Measurements from ENCODE around the gene ARHGAP40. TPM values are rescaled to one million over a fixed set of nuclear protein-coding genes. Genes with fewer than 3 reads are reported as not detected.

ARHGAP40 gene
- total RNA-seq, 1 donor from 2014 or later = 0.64 TPM

DNA sequence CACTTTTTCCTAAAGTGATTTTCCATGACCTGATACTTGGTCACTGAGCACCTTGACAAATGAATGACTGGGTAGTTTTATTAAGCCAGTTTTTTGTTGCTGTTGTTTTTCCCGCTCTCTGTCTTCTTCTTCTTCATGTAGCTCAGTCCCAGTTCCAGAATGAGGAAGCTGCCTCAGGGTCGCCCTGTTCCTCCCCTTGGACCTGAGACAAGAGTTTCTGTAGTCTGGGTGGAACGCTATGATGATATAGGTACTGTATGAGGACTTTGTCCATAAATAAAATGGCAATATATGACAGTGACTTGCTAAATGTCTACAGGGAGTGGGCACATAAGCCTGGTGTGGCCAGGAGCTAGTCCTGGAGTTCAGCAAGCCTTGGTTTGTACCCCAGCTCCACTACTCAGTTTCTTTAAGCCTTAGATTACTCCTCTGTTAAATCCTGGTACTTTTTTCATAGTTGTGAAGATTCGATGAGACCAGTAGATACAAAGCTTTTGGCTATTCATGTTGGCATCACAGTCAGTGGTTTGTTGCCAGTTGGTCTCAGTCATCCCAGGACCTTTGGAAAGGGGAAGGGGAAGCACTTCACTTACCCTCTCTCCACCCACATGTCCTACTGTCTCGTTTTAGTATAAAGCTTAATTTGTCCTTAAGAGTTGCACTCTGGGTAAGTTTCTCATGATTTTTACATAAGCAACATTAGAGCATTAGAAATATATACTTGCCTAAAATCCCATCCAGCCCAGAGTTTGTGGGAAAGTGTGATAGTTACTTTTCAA, 31.7 kb upstream of the ARHGAP40 start:
- H3K27ac Mint-ChIP-seq (ENCODE audit: unreplicated experiment) = no peak overlapping the region
- DNase-seq (ENCODE audit: low spot score) = no peak
- TF ChIP-seq, protein P1, sequence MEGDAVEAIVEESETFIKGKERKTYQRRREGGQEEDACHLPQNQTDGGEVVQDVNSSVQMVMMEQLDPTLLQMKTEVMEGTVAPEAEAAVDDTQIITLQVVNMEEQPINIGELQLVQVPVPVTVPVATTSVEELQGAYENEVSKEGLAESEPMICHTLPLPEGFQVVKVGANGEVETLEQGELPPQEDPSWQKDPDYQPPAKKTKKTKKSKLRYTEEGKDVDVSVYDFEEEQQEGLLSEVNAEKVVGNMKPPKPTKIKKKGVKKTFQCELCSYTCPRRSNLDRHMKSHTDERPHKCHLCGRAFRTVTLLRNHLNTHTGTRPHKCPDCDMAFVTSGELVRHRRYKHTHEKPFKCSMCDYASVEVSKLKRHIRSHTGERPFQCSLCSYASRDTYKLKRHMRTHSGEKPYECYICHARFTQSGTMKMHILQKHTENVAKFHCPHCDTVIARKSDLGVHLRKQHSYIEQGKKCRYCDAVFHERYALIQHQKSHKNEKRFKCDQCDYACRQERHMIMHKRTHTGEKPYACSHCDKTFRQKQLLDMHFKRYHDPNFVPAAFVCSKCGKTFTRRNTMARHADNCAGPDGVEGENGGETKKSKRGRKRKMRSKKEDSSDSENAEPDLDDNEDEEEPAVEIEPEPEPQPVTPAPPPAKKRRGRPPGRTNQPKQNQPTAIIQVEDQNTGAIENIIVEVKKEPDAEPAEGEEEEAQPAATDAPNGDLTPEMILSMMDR (IDR thresholded peaks at IDR 0.05; ENCODE audit: unreplicated experiment) = no peak
- no peaks in the 10 kb centered on the region for H3K9me3 Mint-ChIP-seq (ENCODE audit: unreplicated experiment)
- H3K4me1 Mint-ChIP-seq (ENCODE audit: unreplicated experiment) = no peaks in the 10 kb centered on the region
- H3K36me3 Mint-ChIP-seq (ENCODE audit: low read depth, unreplicated experiment) = peaks cover 4% of the 10 kb centered on the region
- H3K27me3 Mint-ChIP-seq (ENCODE audit: unreplicated experiment) = no peaks in the 10 kb centered on the region
- no peak overlapping the region for H3K4me3 Mint-ChIP-seq (ENCODE audit: unreplicated experiment)

DNA sequence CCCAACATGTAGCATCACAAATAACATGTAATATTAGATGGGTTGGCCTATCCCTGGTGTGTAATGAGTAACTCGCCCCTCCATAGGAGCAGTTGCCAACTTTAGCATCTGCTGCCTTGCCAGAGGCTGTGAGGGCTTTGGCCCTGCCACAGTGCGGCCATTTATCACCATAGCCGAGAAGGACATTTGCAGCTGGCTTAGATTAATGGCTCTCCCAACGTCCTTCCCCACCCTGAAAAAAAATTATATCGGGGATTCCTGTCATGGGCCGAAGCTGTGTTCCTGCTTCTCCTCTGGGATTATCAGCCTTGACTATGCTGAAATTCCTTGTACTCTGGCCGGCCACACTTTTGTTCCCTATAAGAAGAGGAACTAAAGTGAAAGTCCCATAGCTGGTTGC, 28.2 kb upstream of the ARHGAP40 start:
- H3K27me3 Mint-ChIP-seq (ENCODE audit: unreplicated experiment) = no peaks in the 10 kb centered on the region
- H3K36me3 Mint-ChIP-seq (ENCODE audit: low read depth, unreplicated experiment) = peaks cover 4% of the 10 kb centered on the region
- TF ChIP-seq, protein P1 (IDR thresholded peaks at IDR 0.05; ENCODE audit: unreplicated experiment) = no peak
- H3K4me3 Mint-ChIP-seq (ENCODE audit: unreplicated experiment) = no peak overlapping the region
- no peak for DNase-seq (ENCODE audit: low spot score)
- no peak overlapping the region for H3K27ac Mint-ChIP-seq (ENCODE audit: unreplicated experiment)
- no peaks in the 10 kb centered on the region for H3K4me1 Mint-ChIP-seq (ENCODE audit: unreplicated experiment)
- H3K9me3 Mint-ChIP-seq (ENCODE audit: unreplicated experiment) = no peaks in the 10 kb centered on the region

DNA sequence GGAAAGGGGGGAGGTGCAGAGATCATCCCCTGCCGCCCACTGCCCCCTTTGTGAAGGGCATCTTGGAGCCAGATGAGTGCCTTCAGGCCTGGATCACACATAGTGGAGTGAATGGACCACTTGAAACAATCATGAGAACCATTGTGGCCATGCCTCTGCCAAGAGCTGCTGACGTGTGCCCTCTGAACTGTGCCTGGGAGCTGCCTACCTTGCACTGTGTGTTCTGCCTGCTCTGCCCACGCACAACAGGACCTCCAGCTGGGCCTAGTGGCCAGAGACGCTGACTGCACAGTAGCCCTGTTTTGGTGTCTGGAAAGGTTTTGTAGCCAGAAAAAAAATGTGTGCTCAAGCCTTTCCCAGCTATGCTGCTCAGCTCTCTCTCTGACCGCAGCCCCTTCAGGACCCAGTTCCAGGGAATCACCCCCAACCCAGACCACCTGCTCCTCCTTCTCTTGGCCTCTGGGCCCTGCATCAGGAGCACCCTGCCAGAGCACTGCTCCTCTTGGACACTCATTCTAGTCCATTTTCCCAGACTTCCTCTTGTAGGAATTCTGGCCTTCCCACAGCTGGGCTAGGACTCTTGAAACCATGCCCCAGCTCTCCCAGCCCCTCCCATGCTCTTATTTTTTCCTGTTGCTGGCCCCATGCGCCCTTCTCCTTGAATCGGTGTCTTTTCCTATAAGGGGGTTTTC, 22.2 kb upstream of the ARHGAP40 start:
- H3K27me3 Mint-ChIP-seq (ENCODE audit: unreplicated experiment) = peaks cover 1% of the 10 kb centered on the region
- TF ChIP-seq, protein P1 (IDR thresholded peaks at IDR 0.05; ENCODE audit: unreplicated experiment) = no peak
- no peak overlapping the region for H3K4me3 Mint-ChIP-seq (ENCODE audit: unreplicated experiment)
- H3K4me1 Mint-ChIP-seq (ENCODE audit: unreplicated experiment) = peaks cover 10% of the 10 kb centered on the region
- H3K27ac Mint-ChIP-seq (ENCODE audit: unreplicated experiment) = no peak overlapping the region
- H3K36me3 Mint-ChIP-seq (ENCODE audit: low read depth, unreplicated experiment) = no peaks in the 10 kb centered on the region
- no peaks in the 10 kb centered on the region for H3K9me3 Mint-ChIP-seq (ENCODE audit: unreplicated experiment)
- DNase-seq (ENCODE audit: low spot score) = no peak

DNA sequence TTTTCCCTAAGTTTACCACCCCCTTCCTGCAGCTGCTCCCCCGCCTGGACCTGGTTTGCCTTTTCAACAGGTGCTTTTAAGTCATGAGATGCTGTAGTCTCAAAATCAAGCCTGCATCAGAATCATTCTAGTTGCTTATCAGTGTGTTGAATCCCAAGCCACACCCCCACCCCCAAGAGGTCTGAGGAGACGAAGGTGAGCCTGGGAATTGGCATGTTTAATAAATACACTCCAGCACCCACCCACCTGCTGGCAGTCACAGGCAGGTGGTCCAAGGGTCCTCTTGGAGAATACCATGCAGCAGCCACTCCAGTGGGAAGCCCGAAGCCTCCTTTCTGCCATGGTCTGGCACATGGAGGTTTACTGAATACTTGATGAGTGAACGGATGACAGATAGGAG, 21.7 kb upstream of the ARHGAP40 start:
- TF ChIP-seq, protein P1 (IDR thresholded peaks at IDR 0.05; ENCODE audit: unreplicated experiment) = no peak
- Mint-ChIP-seq H3K9me3 (ENCODE audit: unreplicated experiment) (no peaks in the 10 kb centered on the region), H3K4me3 (ENCODE audit: unreplicated experiment) (no peak overlapping the region), H3K4me1 (ENCODE audit: unreplicated experiment) (peaks cover 10% of the 10 kb centered on the region), H3K27me3 (ENCODE audit: unreplicated experiment) (peaks cover 1% of the 10 kb centered on the region), H3K27ac (ENCODE audit: unreplicated experiment) (no peak overlapping the region), H3K36me3 (ENCODE audit: low read depth, unreplicated experiment) (no peaks in the 10 kb centered on the region)
- no peak for DNase-seq (ENCODE audit: low spot score)

DNA sequence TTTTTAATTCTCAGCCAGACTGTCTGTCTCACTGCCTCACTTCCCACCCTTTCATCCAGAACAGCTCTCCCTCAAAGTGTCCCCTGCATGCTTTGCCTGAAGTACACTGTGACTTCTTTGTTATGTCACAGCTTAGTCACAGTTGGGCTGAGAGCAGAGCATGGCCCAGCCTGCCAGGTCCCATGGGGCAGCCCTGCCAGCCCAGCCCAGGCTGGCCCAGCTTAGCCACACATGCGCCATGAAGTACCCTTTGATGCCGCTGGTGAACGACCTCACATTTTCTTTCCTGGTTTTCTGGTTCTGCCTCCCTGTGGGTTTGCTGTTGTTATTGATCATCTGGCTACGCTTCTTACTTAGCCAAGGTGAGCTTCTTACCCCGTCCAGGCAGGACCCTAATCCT, 20.6 kb upstream of the ARHGAP40 start, which contains the start of gene ADIG:
Gene ADIG (plus strand): TSS at position 185 of the 400 bp plus-strand sequence. CDS start 54 bp downstream, at position 239.
- Mint-ChIP-seq H3K27ac (ENCODE audit: unreplicated experiment) (no peak within 1 kb of the TSS), H3K4me1 (ENCODE audit: unreplicated experiment) (peaks cover 10% of the 10 kb centered on the region), H3K27me3 (ENCODE audit: unreplicated experiment) (peaks cover 1% of the 10 kb centered on the region), H3K4me3 (ENCODE audit: unreplicated experiment) (no peak within 1 kb of the TSS), H3K9me3 (ENCODE audit: unreplicated experiment) (no peaks in the 10 kb centered on the region), H3K36me3 (ENCODE audit: low read depth, unreplicated experiment) (no peaks in the 10 kb centered on the region)
- no peak for DNase-seq (ENCODE audit: low spot score)
- TF ChIP-seq, protein P1 (IDR thresholded peaks at IDR 0.05; ENCODE audit: unreplicated experiment) = no peak
